SK-N-SH treated with all-trans-retinoic acid at 6 μM for 48 hours (cell line): ENCODE data around the gene RAB4A.

ENCODE experiments used
- ATAC-seq: fragments of 200-7000 bp; cut with Tn5 transposase; 3 replicates; pipeline ENCODE4 v1.9.1; 2020; ENCODE audit warnings: mild to moderate bottlenecking, moderate library complexity
- BACH2 ChIP-seq: fragments of 250-450 bp; sonication (Bioruptor Pico); IDR thresholded peaks from 2 replicates; pipeline ENCODE4 v1.9.0; 2021; ENCODE audit warnings: mild to moderate bottlenecking, borderline replicate concordance
- ESRRG ChIP-seq: fragments of 250-450 bp; sonication (Bioruptor Pico); IDR thresholded peaks from 2 replicates; pipeline ENCODE4 v1.6.1; 2021; ENCODE audit warnings: mild to moderate bottlenecking
- GLIS3 ChIP-seq: fragments of 250-450 bp; sonication (Bioruptor Pico); IDR thresholded peaks from 2 replicates; pipeline ENCODE4 v1.5.0; 2020; ENCODE audit warnings: mild to moderate bottlenecking, moderate library complexity
- OSR1 ChIP-seq: fragments of 250-450 bp; sonication (Bioruptor Pico); IDR thresholded peaks from 2 replicates; pipeline ENCODE4 v1.8.0; 2022; ENCODE audit warnings: moderate library complexity, mild to moderate bottlenecking, inconsistent platforms
- PATZ1 ChIP-seq: fragments of 250-450 bp; sonication (Bioruptor Pico); IDR thresholded peaks from 2 replicates; pipeline ENCODE4 v1.8.0; 2020; ENCODE audit warnings: mild to moderate bottlenecking, moderate library complexity, borderline replicate concordance
- PPARA ChIP-seq: fragments of 250-450 bp; sonication (Bioruptor Pico); IDR thresholded peaks from 2 replicates; pipeline ENCODE4 v1.5.0; 2020; ENCODE audit warnings: mild to moderate bottlenecking, borderline replicate concordance
- RARB ChIP-seq: fragments of 250-450 bp; sonication (Bioruptor Pico); IDR thresholded peaks from 2 replicates; pipeline ENCODE4 v1.8.0; 2021; ENCODE audit warnings: mild to moderate bottlenecking, moderate library complexity
- SNAI2 ChIP-seq: fragments of 250-450 bp; sonication (Bioruptor Pico); IDR thresholded peaks from 2 replicates; pipeline ENCODE4 v1.5.0; 2020; ENCODE audit warnings: mild to moderate bottlenecking, moderate library complexity
- TCF4 ChIP-seq: fragments of 250-450 bp; sonication (Bioruptor Pico); IDR thresholded peaks from 2 replicates; pipeline ENCODE4 v1.8.0; 2021; ENCODE audit warnings: mild to moderate bottlenecking, moderate library complexity, borderline replicate concordance
- TOX ChIP-seq: fragments of 250-450 bp; sonication (Bioruptor Pico); IDR thresholded peaks from 2 replicates; pipeline ENCODE4 v1.8.0; 2021; ENCODE audit warnings: mild to moderate bottlenecking, moderate library complexity, borderline replicate concordance
- TSHZ2 ChIP-seq: fragments of 250-450 bp; sonication (Bioruptor Pico); IDR thresholded peaks from 2 replicates; pipeline ENCODE4 v1.5.0; 2020; ENCODE audit warnings: mild to moderate bottlenecking, moderate library complexity
- ZFP3 ChIP-seq: fragments of 250-450 bp; sonication (Bioruptor Pico); IDR thresholded peaks from 2 replicates; pipeline ENCODE4 v1.5.0; 2020; ENCODE audit warnings: mild to moderate bottlenecking, moderate library complexity
- ZFP30 ChIP-seq: fragments of 450-650 bp; formaldehyde crosslinking; IDR thresholded peaks from 2 replicates; pipeline ENCODE4 v1.5.0; 2022; ENCODE audit warnings: mild to moderate bottlenecking, moderate library complexity
- ZNF70 ChIP-seq: fragments of 450-650 bp; formaldehyde crosslinking; IDR thresholded peaks from 2 replicates; pipeline ENCODE4 v1.5.0; 2020; ENCODE audit warnings: mild to moderate bottlenecking, moderate library complexity
- ZNF8 ChIP-seq: fragments of 450-650 bp; formaldehyde crosslinking; IDR thresholded peaks from 2 replicates; pipeline ENCODE4 v1.5.0; 2020; ENCODE audit warnings: mild to moderate bottlenecking, moderate library complexity
- TF ChIP-seq, protein P1 (sequence below): fragments of 250-450 bp; sonication (Bioruptor Pico); IDR thresholded peaks from 2 replicates; pipeline ENCODE4 v1.5.1; 2020; ENCODE audit warnings: low read depth, mild to moderate bottlenecking, moderate library complexity
- TF ChIP-seq, protein P2 (sequence below): fragments of 250-450 bp; sonication (Bioruptor Pico); IDR thresholded peaks from 2 replicates; pipeline ENCODE4 v1.5.1; 2021; ENCODE audit warnings: mild to moderate bottlenecking, moderate library complexity

RAB4A gene

DNA sequence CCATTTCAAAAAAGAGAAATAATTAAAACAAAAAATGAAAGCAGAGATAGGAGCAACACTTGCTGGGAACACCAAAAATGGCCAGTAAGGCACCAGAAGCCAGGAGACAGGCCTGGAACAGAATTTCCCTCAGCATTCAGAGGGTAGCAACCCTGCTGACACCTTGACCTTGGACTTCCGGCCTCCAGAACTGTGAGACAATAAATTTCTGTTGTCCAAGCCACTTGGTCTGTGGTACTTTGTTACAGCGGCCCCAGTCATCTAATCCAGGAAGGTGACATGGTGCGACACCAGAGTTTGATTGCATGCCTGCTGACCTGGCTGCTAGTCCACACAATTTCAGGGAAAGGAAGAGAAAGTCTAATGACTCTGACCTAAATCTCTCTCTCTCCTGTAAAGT, 10.6 kb upstream of the RAB4A start (continued):
- TF ChIP-seq PATZ1 (CRISPR knock-in tag) (no peak), SNAI2 (no peak), PPARA (no peak), RARB (no peak)

DNA sequence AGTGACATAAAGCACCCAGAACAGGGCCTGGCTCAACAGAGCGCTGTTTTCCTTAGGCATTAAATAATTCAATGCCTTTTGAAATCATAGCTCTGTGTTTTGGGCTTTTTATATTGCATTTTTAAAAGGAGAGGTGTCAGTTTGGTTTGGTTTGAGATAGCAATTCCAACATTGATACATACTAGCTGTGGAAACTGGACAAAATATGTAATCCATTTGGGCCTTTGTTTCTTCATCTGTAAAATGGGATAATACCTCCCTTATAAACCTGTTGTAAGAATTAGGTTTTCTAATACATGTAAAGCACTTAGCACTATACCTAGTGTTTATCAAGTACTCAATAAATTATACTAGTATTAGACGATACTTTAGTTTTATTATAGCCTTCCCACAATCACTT, 8.7 kb upstream of the RAB4A start:
- TF ChIP-seq TSHZ2 (CRISPR knock-in tag) (no peak), ZNF8 (CRISPR knock-in tag) (no peak), PPARA (no peak), ESRRG (CRISPR knock-in tag) (no peak), RARB (no peak), ZFP3 (no peak), OSR1 (CRISPR knock-in tag) (no peak)
- no peak for ATAC-seq

- ATAC-seq = no peak
- TF ChIP-seq ZNF8 (CRISPR knock-in tag) (no peak), PATZ1 (CRISPR knock-in tag) (no peak), OSR1 (CRISPR knock-in tag) (no peak), BACH2 (CRISPR knock-in tag) (no peak), TOX (CRISPR knock-in tag) (no peak), SNAI2 (no peak), GLIS3 (CRISPR knock-in tag) (no peak), TSHZ2 (CRISPR knock-in tag) (no peak), ZNF70 (no peak), TCF4 (CRISPR knock-in tag) (no peak), ZFP30 (CRISPR knock-in tag) (no peak)
- TF ChIP-seq, protein P1, sequence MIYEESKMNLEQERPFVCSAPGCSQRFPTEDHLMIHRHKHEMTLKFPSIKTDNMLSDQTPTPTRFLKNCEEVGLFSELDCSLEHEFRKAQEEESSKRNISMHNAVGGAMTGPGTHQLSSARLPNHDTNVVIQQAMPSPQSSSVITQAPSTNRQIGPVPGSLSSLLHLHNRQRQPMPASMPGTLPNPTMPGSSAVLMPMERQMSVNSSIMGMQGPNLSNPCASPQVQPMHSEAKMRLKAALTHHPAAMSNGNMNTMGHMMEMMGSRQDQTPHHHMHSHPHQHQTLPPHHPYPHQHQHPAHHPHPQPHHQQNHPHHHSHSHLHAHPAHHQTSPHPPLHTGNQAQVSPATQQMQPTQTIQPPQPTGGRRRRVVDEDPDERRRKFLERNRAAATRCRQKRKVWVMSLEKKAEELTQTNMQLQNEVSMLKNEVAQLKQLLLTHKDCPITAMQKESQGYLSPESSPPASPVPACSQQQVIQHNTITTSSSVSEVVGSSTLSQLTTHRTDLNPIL (CRISPR knock-in tag) = no peak
- TF ChIP-seq, protein P2, sequence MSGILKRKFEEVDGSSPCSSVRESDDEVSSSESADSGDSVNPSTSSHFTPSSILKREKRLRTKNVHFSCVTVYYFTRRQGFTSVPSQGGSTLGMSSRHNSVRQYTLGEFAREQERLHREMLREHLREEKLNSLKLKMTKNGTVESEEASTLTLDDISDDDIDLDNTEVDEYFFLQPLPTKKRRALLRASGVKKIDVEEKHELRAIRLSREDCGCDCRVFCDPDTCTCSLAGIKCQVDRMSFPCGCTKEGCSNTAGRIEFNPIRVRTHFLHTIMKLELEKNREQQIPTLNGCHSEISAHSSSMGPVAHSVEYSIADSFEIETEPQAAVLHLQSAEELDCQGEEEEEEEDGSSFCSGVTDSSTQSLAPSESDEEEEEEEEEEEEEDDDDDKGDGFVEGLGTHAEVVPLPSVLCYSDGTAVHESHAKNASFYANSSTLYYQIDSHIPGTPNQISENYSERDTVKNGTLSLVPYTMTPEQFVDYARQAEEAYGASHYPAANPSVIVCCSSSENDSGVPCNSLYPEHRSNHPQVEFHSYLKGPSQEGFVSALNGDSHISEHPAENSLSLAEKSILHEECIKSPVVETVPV (CRISPR knock-in tag) = no peak
- TF ChIP-seq, all 23 proteins: peak for 0
Measured at GRCh38 chr1:229263254-229263653, 7.7 kb upstream of the RAB4A start.
